A549 treated with Hydrocortisone at 1 μM for 4 hours (cell line): ENCODE measurements around the gene NLRP5. TPM values are rescaled to one million over a fixed set of nuclear protein-coding genes. Genes with fewer than 3 reads are reported as not detected.

Experiments used
- total RNA-seq: library from RNA; stranded (reverse); fragments of 200-300 nt; extraction: Qiagen RNA extraction; gene quantifications from 5 replicates; pipeline ENCODE4 v1.2.3, GENCODE V29; 2022

NLRP5 gene
- 0.03 to 0.07 TPM (median 0.05 TPM) in 4 of 5 replicates, not detected in the other for total RNA-seq

GRCh38 chr19:55986487-55986886, at the start of gene NLRP5:
Gene NLRP5, plus strand, starts transcription at chr19:55986775.

DNA sequence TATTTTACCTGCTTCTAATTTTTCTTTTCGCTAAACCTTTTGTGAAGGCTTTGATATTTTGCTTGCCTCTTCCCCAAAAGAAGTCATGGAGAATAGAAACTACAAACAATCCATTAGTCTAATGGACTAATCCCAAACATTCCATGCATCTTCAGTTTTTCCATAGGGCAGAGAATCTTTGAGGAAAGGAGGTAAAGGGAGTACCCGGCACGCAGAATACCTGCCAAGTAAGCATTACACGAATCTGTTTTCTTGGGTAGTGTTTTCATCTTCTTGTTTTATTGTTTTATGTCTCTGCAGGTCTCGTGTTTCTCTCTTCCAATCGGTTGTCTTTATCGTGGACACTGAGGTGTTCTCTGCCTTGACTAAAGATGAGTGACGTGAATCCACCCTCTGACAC, 39.0 kb upstream of the NLRP5 start, which contains the start of gene NLRP8:
TSS of gene NLRP8 (plus strand) at position 301 of the 400 bp plus-strand sequence.

Other genes with a start within 250 kb of the NLRP5 start
- not detected in 5 replicates for gene NLRP9, start 248.4 kb upstream of the NLRP5 start, total RNA-seq
- 0.38 to 1.1 TPM (median 0.84 TPM) in 5 replicates for gene RFPL4A, start 227.7 kb upstream of the NLRP5 start, total RNA-seq
- 0.28 TPM in 1 of 5 replicates, not detected in the others for gene RFPL4AL1, start 217.7 kb upstream of the NLRP5 start, total RNA-seq
- gene NLRP11, start 154.8 kb upstream of the NLRP5 start, total RNA-seq, result 0.02 to 0.06 TPM (median 0.03 TPM) in 5 replicates
- not detected in 5 replicates for gene NLRP4, start 150.2 kb upstream of the NLRP5 start, total RNA-seq
- not detected in 5 replicates for gene NLRP13, start 54.4 kb upstream of the NLRP5 start, total RNA-seq
- gene NLRP8, start 38.9 kb upstream of the NLRP5 start, total RNA-seq, result not detected in 5 replicates
- 27.1 to 47.9 TPM (median 45.3 TPM) in 5 replicates for gene ZNF787, start 134.5 kb downstream of the NLRP5 start, total RNA-seq
- 17.3 to 28.5 TPM (median 26.0 TPM) in 5 replicates for gene ZNF444, start 154.5 kb downstream of the NLRP5 start, total RNA-seq
- gene GALP, start 189.2 kb downstream of the NLRP5 start, total RNA-seq, result not detected in 5 replicates
- gene ZSCAN5B, start 211.0 kb downstream of the NLRP5 start, total RNA-seq, result 0.06 to 0.13 TPM (median 0.06 TPM) in 3 of 5 replicates, not detected in the others
- gene ZSCAN5C, start 215.5 kb downstream of the NLRP5 start, total RNA-seq, result not detected in 5 replicates